ENCODE measurements around the gene NCAM1.

Gene NCAM1

DNA sequence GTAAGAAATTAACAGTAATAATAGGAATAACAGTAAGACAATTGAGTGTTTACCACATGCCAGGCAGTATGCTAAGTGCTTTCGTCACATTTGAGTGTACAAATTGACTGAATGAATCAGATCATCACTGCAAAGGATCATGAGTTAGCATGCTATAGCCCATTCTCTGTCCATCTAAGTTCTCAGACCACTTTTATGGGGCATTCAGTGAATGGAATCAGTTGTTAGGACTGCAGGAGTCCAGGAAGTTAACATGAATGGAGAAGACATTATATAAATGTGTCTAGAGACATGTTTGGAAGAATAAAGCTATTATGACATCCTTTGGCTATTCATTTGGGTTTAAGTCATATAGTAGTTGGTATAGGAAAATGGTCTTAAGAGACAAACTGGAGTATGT lies 59.9 kb downstream of the NCAM1 start:
- no peak overlapping the region for H3K27ac ChIP-seq
- no peak for TF ChIP-seq CTCF (IDR thresholded peaks at IDR 0.05)
- no peaks in the 10 kb centered on the region for H3K36me3 ChIP-seq
- no peaks in the 10 kb centered on the region for H3K4me1 ChIP-seq (ENCODE audit: control insufficient read depth in 1 of 2, insufficient read depth in 1 of 2, low read depth in 1 of 2, low read length in 1 of 2)
- H3K4me3 ChIP-seq (ENCODE audit: low read depth in 1 of 2, low read length in 1 of 2): no peak overlapping the region
- no peaks in the 10 kb centered on the region for H3K27me3 ChIP-seq
- H3K9me3 ChIP-seq: no peaks in the 10 kb centered on the region

- H3K27ac ChIP-seq: no peak overlapping the region
- no peaks in the 10 kb centered on the region for H3K9me3 ChIP-seq
- no peak for TF ChIP-seq CTCF (IDR thresholded peaks at IDR 0.05)
- no peak overlapping the region for H3K4me3 ChIP-seq (ENCODE audit: low read depth in 1 of 2, low read length in 1 of 2)
- H3K27me3 ChIP-seq: no peaks in the 10 kb centered on the region
- H3K4me1 ChIP-seq (ENCODE audit: control insufficient read depth in 1 of 2, insufficient read depth in 1 of 2, low read depth in 1 of 2, low read length in 1 of 2): no peaks in the 10 kb centered on the region
- H3K36me3 ChIP-seq: no peaks in the 10 kb centered on the region
Measured at GRCh38 chr11:113022262-113022661, 61.0 kb downstream of the NCAM1 start.

DNA sequence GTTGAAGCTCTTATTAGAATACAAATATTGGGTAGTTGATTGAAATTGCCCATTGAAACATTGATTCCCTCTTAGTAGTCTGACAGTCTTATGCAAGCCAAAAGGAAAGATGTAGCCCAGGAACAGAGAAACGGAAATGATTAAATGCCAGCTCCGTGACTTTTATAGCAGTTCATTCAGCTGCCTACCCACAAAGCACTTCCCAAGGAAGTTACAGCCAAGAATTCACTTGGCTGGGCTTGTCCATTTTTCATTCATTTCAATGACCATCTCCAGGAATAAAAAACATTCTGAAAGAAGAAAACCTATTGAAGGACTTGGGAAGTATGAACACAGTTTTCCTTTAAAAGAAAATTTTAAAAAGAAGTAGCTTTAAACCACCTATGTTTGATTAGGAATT lies 62.0 kb downstream of the NCAM1 start:
- Histone ChIP-seq H3K36me3 (no peaks in the 10 kb centered on the region), H3K27ac (no peak overlapping the region), H3K9me3 (no peaks in the 10 kb centered on the region), H3K4me3 (ENCODE audit: low read depth in 1 of 2, low read length in 1 of 2) (no peak overlapping the region), H3K4me1 (ENCODE audit: control insufficient read depth in 1 of 2, insufficient read depth in 1 of 2, low read depth in 1 of 2, low read length in 1 of 2) (no peaks in the 10 kb centered on the region), H3K27me3 (no peaks in the 10 kb centered on the region)
- no peak for TF ChIP-seq CTCF (IDR thresholded peaks at IDR 0.05)

- no peak for TF ChIP-seq CTCF (IDR thresholded peaks at IDR 0.05)
- Histone ChIP-seq H3K4me1 (ENCODE audit: control insufficient read depth in 1 of 2, insufficient read depth in 1 of 2, low read depth in 1 of 2, low read length in 1 of 2) (no peaks in the 10 kb centered on the region), H3K36me3 (no peaks in the 10 kb centered on the region), H3K9me3 (no peaks in the 10 kb centered on the region), H3K27ac (no peak overlapping the region), H3K4me3 (ENCODE audit: low read depth in 1 of 2, low read length in 1 of 2) (no peak overlapping the region), H3K27me3 (no peaks in the 10 kb centered on the region)
Measured at GRCh38 chr11:113023986-113024385, 62.8 kb downstream of the NCAM1 start.

GRCh38 chr11:113026778-113027177 lies 65.6 kb downstream of the NCAM1 start:
- Histone ChIP-seq H3K27ac (no peak overlapping the region), H3K27me3 (no peaks in the 10 kb centered on the region), H3K36me3 (no peaks in the 10 kb centered on the region), H3K4me1 (ENCODE audit: control insufficient read depth in 1 of 2, insufficient read depth in 1 of 2, low read depth in 1 of 2, low read length in 1 of 2) (no peaks in the 10 kb centered on the region), H3K4me3 (ENCODE audit: low read depth in 1 of 2, low read length in 1 of 2) (no peak overlapping the region), H3K9me3 (no peaks in the 10 kb centered on the region)
- TF ChIP-seq CTCF (IDR thresholded peaks at IDR 0.05): no peak

DNA sequence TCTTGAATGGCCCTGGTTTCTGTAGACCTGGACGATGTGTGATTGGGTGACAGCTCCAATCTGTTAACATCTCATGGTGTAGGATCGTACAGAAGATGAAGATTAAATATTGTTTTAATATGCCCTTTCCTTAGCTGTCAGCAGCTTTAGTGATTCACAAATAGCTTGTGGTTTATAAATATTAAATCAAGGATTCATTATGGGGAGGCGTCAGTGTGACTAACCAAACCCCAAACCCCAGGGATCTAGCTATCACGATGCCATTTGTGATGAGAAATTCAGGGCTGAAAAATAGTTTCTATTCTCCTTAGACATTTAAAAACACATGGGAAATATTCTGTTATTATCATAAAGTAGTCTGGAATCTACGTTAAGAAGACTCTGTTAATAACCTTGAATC lies 73.4 kb downstream of the NCAM1 start:
- no peaks in the 10 kb centered on the region for H3K27me3 ChIP-seq
- no peak overlapping the region for H3K4me3 ChIP-seq (ENCODE audit: low read depth in 1 of 2, low read length in 1 of 2)
- H3K36me3 ChIP-seq: no peaks in the 10 kb centered on the region
- TF ChIP-seq CTCF (IDR thresholded peaks at IDR 0.05): no peak
- H3K27ac ChIP-seq: no peak overlapping the region
- H3K9me3 ChIP-seq: no peaks in the 10 kb centered on the region
- no peaks in the 10 kb centered on the region for H3K4me1 ChIP-seq (ENCODE audit: control insufficient read depth in 1 of 2, insufficient read depth in 1 of 2, low read depth in 1 of 2, low read length in 1 of 2)
